ENCODE data around the gene ARHGEF28. TPM values are rescaled to one million over a fixed set of nuclear protein-coding genes. Genes with fewer than 3 reads are reported as not detected.

Gene ARHGEF28
- total RNA-seq, 4 donors from 2014 or later: 12.7 to 31.2 (median 19.2) TPM

DNA sequence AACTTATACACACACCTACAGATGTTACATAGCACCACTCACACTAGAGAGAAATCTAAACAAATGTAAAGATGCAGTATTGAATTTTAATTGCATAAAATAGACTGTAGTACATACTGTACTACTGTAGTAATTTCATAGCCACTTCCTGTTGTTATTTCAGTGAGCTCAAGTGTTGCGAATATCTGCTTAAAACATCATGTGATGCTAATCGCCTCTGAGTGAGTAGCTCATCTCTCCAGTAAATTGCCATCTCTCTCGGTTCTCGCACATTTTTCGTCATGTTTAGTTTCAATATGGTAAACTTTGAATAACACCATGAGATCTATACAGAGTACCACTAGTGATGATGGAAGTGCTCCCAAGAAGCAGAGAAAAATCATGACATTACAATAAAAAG, 22.0 kb upstream of the ARHGEF28 start:
- intact Hi-C loops (cut with DNase I): no loop called here
- H3K4me3 ChIP-seq: no peak overlapping the region
- no peaks in the 10 kb centered on the region for H3K4me1 ChIP-seq
- H3K27me3 ChIP-seq: no peaks in the 10 kb centered on the region
- H3K27ac ChIP-seq (replicated peaks in 1 of 4): no peak overlapping the region
- H3K36me3 ChIP-seq: no peaks in the 10 kb centered on the region
- WGBS: 90% methylated on average over 5 of the region's 5 CpGs
- DNase-seq (ENCODE audit: extremely low spot score): no peak
- no peak for TF ChIP-seq EP300 (IDR thresholded peaks at IDR 0.05)
- no peak for TF ChIP-seq POLR2A (IDR thresholded peaks at IDR 0.05; ENCODE audit: low read depth)
- TF ChIP-seq, protein P1, sequence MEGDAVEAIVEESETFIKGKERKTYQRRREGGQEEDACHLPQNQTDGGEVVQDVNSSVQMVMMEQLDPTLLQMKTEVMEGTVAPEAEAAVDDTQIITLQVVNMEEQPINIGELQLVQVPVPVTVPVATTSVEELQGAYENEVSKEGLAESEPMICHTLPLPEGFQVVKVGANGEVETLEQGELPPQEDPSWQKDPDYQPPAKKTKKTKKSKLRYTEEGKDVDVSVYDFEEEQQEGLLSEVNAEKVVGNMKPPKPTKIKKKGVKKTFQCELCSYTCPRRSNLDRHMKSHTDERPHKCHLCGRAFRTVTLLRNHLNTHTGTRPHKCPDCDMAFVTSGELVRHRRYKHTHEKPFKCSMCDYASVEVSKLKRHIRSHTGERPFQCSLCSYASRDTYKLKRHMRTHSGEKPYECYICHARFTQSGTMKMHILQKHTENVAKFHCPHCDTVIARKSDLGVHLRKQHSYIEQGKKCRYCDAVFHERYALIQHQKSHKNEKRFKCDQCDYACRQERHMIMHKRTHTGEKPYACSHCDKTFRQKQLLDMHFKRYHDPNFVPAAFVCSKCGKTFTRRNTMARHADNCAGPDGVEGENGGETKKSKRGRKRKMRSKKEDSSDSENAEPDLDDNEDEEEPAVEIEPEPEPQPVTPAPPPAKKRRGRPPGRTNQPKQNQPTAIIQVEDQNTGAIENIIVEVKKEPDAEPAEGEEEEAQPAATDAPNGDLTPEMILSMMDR (IDR thresholded peaks at IDR 0.05): no peak
- TF ChIP-seq POLR2AphosphoS5 (IDR thresholded peaks at IDR 0.05): no peak
- peaks cover 0 to 5% (median 0%) of the 10 kb centered on the region in 4 donors for H3K9me3 ChIP-seq

DNA sequence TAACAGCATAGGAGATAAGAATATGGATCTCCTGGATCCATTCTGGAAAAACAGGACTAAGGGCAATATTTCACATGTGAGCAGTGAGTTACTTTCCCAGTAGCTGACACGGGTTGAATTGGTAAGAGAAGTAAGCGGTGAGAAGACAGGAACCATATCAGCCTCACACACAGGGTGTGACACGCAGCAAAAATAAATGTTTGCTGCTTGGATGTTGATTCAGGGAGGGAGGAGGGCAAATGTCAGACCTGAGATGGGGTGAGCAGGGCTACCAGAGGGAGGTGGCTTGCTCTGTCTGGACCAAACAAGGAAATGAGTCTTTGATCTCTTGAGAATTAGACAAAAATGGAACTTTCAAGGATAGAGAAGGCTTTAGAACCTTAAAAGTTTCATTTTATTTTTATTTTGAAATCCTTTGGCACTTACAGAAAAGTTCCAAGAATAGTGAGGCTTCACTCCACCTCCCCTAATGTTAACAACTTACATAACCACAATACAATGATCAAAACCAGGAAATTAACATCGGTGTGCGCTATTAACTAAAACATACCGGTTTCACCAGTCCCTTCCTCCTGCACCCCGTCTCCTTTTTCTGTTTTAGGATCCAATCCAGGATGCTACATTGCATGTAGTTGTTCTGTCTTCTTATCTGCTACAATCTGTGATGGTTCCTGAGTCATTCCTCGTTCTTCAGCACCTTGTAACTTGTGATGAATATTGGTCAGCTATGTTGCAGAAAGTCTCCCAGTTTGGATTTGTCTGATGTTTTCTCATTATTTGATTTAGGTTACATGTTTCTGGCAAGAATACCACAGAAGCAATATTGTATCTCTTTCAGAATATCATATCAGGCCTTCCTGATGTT, 20.5 kb upstream of the ARHGEF28 start:
- Histone ChIP-seq H3K27ac (replicated peaks in 1 of 4) (no peak overlapping the region), H3K9me3 (peaks cover 0 to 5% (median 0%) of the 10 kb centered on the region in 4 donors), H3K27me3 (no peaks in the 10 kb centered on the region), H3K4me3 (no peak overlapping the region), H3K4me1 (no peaks in the 10 kb centered on the region), H3K36me3 (no peaks in the 10 kb centered on the region)
- DNase-seq (ENCODE audit: extremely low spot score): no peak
- intact Hi-C loops (cut with DNase I): no loop called here
- WGBS: 81% methylated on average over 8 of the region's 8 CpGs
- TF ChIP-seq, protein P1 (IDR thresholded peaks at IDR 0.05): no peak
- TF ChIP-seq POLR2AphosphoS5 (IDR thresholded peaks at IDR 0.05) (no peak), POLR2A (IDR thresholded peaks at IDR 0.05; ENCODE audit: low read depth) (no peak), EP300 (IDR thresholded peaks at IDR 0.05) (no peak)

DNA sequence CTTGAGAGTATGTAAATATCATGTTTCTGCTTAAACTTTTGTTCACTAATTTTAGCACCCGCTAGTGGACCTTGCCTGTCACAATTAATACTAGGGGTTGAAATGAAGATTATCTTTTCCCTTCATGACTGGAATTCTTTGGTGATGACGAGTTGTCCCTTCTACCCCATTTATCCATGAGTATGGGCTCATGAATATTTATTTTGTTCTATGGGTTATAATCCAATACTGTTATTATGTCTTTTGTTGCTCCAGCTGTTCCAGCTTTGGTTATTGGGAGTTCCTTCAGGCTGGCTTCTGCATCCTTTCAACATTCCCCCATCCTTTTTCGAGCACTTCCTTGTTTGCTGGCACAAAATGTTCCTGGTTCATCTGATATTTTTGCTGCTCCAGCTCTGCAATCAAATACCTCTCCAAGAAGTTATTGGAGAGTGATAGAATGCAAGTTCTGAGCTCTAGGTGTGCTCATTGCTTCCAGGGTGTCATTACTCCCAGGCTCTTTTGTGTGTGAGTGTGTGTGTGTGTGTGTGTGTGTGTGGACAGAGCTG, 19.7 kb upstream of the ARHGEF28 start:
- no peaks in the 10 kb centered on the region for H3K27me3 ChIP-seq
- no peaks in the 10 kb centered on the region for H3K36me3 ChIP-seq
- H3K27ac ChIP-seq (replicated peaks in 1 of 4): no peak overlapping the region
- no peak for DNase-seq (ENCODE audit: extremely low spot score)
- no peaks in the 10 kb centered on the region for H3K4me1 ChIP-seq
- peaks cover 0 to 5% (median 0%) of the 10 kb centered on the region in 4 donors for H3K9me3 ChIP-seq
- TF ChIP-seq POLR2A (IDR thresholded peaks at IDR 0.05; ENCODE audit: low read depth): no peak
- TF ChIP-seq EP300 (IDR thresholded peaks at IDR 0.05): no peak
- no peak for TF ChIP-seq POLR2AphosphoS5 (IDR thresholded peaks at IDR 0.05)
- TF ChIP-seq, protein P1 (IDR thresholded peaks at IDR 0.05): no peak
- 52% methylated on average over 3 of the region's 3 CpGs for WGBS
- no peak overlapping the region for H3K4me3 ChIP-seq
- intact Hi-C loops (cut with DNase I): no loop called here

DNA sequence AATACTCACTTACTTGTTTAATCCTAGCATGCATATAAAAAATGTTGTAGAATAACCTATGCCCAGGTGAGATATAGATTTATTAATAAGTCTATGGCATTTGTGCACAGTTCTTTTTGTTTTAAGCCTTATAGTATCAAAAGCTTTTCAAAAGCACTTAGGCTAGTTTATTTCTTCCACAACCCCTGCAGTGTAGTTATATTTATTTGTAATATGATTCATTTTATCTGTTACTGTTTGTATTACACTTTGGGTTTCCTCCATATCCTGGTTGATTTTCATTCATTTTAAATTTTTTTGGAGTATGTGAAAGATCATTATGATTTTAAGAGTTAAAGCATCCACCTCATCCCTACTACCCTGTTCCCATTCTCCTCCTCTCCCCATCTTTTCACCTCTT, 18.8 kb upstream of the ARHGEF28 start:
- Histone ChIP-seq H3K27me3 (no peaks in the 10 kb centered on the region), H3K36me3 (no peaks in the 10 kb centered on the region), H3K4me1 (no peaks in the 10 kb centered on the region), H3K27ac (replicated peaks in 1 of 4) (no peak overlapping the region), H3K9me3 (no peaks in the 10 kb centered on the region), H3K4me3 (no peak overlapping the region)
- no peak for DNase-seq (ENCODE audit: extremely low spot score)
- intact Hi-C loops (cut with DNase I): no loop called here
- TF ChIP-seq POLR2AphosphoS5 (IDR thresholded peaks at IDR 0.05) (no peak), POLR2A (IDR thresholded peaks at IDR 0.05; ENCODE audit: low read depth) (no peak), EP300 (IDR thresholded peaks at IDR 0.05) (no peak)
- TF ChIP-seq, protein P1 (IDR thresholded peaks at IDR 0.05): no peak
